ENCODE data around the gene NCKAP5.

The NCKAP5 gene

DNA sequence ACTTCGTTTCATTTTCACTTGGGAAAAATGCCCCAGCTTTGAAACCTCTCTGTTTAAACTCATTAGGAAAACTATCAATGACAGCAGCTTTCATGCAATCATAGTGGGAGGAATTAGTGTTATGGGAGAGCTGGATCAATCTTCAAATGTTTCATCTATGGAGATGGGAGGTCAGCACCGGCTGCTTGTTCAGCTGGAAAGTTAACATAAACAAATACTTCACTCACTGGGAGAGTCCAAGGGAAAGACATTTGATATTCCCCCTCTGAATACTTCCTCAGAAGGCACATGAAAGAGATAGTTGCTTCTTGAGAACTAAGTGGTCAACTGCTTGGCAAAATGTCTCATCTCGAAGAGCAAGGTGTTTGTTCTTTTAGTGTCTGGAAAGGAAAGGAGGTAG is 905.5 kb downstream of the NCKAP5 start:
- no peak for DNase-seq (ENCODE audit: low spot score)

DNA sequence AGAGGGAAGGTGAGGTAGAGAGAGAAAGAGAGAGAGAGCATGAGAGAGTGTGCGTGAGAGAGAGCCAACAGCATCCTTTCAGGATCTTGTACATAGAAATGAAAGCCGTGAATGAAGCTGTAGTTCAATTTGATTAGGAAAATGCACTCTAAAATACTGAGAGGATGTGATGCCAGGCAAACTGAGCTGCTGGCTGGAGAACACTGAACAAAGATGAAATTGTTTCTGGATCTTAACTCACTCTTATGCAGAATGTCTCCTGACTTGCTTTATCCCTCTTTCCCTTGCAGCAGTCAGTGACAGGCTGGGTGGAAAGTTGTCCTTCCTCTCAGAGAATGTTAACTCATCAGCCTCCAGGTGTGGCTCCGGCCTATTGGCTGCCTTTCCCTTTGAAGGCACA is 908.9 kb downstream of the NCKAP5 start:
- no peak for DNase-seq (ENCODE audit: low spot score)

DNA sequence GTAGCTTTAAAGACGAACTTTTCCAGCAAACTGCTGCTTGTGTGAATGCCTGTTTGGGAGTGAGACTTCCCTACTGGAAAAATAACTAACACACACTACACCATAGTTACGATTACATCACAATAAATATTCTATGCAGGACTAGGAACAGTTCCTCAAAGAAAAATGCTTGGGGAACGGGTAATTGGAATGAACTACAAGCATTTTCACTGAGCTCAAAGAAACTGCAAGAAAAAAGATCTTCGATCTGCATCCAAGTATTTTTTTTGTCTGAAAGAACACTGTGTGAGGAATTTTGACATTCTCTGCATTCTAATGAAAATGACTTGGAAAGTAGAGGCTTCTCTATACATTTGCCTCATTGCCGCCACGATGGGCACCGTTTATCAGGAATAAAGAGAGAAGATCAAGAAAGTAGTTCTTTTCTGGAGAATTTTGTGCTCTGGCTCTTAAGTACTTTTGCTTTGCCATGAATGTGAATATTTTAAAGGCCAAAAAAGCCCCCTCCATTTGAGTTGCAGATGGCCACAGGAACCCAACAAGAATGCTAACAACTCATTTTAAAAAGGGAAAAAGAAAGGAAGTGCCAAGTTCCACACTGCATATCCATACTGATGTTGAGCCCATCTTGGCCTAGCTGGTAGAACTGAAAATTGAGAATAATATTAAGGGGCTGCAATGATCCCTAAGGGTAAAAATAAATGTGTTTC is 911.8 kb downstream of the NCKAP5 start:
- DNase-seq (ENCODE audit: low spot score) = no peak

DNA sequence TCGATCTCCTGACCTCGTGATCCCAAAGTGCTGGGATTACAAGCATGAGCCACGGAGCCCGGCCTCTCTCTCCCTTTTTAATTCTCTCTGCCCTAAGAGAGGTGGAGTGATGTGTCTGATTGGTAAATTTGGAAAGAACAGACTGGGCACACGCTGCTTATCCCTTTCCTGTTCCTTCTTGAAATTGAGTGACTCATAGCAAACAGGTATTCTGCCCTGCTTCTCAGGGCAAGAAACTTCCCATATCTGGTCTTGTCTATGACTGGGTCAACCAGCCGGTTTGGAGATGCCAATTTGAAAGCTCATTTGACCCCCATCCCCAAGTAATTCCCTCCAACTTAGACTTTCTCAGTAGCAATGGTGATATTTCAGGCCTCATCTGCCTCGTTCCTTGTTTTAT is 913.3 kb downstream of the NCKAP5 start:
- DNase-seq (ENCODE audit: low spot score) = no peak

DNA sequence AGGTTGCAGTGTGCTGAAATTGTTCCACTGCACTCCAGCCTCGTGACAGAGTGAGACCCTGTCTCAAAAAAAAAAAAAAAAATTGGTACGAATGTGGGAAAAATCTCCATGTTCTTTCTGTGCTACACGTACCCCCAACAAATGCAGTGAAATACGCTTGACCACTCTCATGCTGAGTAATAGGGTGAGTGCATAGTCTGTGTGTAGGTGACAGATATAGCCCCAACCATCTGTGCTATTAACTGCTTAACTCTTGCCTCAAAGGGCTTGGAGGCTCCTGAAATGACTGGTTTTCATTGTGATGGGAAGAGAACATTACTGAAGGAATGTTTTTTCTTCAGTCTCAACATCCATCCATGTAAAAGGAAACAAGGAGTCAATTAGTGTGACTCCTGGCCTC is 913.9 kb downstream of the NCKAP5 start:
- DNase-seq (ENCODE audit: low spot score) = no peak

DNA sequence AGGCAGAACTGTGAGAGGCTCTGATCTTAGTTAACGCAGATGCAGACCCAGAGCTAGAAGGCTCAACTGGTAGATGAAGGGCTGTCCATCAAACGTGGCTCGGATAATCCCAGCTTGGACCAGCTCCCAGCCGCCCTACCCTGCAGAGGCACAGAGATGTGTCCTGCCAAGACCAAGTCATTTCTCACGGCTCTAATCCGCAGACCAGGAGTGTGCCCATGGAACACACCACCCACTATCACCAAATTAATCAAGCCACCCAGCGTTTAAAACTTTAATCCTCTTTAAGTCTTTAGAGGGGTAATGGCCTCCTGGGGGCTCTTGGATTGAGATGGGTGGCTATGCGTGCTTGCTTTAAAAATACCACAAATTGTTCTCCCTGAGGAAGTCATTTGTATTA is 915.8 kb downstream of the NCKAP5 start:
- DNase-seq (ENCODE audit: low spot score) = no peak

DNA sequence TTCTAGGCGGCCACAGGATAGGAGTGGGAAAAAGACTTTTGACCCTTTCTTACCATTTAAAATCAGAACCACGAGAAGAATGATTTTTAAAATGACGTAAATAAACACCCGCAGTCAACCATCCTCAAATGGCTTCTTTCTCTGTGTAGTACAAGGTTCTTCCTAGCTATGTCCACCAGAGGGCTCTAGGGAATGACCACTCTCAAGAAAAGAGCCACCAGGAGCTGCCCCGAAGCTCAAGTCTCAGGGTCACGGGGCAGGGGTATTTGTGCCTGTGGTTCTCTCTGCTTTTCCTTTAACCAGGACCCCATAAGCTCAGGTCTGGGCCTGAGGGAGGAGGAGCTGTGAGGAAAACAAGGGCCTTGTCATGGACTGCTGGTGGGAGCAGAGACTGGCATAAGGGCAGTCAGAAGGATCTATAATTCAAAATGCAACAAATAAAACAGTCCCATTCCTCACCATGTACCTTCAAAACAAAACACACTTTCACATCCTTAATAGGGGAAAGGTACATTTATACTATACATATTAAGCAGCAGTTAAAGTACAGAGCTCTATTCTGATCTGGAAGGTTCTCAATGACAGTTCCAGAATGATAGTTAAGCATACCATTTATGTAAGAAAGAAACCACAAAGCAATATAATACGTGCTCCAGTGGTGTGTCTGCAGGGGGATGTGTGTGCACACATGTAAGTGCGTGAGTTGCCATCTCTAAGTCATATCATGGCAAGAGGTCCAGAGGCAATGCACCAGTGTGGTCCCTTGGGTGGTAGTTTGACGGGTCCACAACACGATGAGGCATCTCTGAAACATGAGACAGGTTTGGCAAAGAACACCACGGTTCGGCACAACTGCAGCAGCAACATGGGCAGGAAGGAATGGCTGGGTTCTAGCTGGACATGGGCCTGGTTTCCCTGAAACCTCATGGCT is 916.9 kb downstream of the NCKAP5 start:
- DNase-seq (ENCODE audit: low spot score) = peak; percentile 57

DNA sequence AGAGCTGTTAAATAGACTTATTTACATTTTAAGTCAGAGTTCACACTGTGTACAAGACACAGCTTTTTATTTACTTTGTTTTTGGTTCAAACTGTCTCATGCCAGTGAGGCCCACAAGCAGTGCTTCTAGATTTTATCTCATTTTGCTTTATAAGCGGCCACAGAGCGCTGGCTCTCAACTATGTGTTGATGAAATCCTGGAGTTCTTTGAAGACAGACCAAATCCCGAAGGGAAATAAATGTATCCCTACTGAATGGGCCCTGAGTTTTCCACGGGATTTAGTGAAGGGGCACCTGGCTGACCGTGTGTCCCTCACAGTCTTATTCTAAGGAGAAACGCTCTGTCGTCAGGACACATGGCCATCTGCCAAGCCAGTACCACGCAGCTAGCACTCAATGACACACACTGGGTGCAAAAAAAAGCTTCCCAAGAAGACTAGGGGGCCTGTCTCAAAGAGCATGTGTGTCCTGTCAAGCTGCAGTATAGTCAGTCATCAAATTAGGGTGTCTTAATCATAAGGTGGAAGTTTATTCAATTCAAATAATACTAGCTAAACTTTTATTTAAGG is 921.6 kb downstream of the NCKAP5 start:
- no peak for DNase-seq (ENCODE audit: low spot score)

DNA sequence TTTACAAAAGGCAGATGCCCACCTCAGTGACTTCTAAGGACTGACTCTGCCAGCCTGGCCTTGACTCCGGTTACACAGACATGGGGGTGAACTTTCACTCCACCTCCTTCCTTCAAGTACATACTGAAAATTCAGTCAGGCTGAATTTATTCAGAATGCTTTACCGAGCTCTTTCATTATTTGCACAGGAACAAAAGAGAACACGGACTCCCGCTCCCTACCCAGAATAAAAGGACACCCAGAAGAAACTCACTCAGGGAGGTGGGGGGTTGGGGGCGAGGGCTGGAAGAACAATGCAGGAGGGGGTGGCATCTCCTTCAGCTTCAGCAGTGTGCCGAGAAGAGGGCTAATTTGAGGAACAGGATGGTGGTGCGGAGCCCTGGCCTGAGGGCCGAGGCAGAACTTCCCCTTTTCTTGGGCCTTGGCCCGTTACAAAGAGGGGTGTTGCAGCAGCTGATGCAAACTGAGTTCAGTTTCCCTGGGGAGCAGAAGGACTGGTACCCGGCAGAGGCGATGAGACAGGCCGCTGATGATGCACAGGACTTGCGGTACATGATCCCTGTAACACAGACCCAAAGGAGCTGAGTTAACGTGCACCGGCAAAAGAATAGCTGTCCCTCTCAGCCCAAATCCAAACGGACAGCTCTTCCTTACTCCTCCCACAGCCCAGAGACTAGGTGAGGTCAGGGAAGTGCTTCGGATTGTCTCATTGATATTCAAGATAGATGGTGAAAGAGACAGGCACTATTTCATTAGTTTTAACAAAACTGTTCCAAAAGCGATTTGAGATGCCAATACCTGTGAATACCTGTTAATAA is 922.3 kb downstream of the NCKAP5 start:
- DNase-seq (ENCODE audit: low spot score) = no peak

DNA sequence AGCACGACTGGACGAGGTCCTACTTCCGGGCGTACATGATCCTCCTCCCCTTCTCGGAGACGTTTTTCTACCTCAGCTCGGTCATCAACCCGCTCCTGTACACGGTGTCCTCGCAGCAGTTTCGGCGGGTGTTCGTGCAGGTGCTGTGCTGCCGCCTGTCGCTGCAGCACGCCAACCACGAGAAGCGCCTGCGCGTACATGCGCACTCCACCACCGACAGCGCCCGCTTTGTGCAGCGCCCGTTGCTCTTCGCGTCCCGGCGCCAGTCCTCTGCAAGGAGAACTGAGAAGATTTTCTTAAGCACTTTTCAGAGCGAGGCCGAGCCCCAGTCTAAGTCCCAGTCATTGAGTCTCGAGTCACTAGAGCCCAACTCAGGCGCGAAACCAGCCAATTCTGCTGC is 923.1 kb downstream of the NCKAP5 start:
- no peak for DNase-seq (ENCODE audit: low spot score)

DNA sequence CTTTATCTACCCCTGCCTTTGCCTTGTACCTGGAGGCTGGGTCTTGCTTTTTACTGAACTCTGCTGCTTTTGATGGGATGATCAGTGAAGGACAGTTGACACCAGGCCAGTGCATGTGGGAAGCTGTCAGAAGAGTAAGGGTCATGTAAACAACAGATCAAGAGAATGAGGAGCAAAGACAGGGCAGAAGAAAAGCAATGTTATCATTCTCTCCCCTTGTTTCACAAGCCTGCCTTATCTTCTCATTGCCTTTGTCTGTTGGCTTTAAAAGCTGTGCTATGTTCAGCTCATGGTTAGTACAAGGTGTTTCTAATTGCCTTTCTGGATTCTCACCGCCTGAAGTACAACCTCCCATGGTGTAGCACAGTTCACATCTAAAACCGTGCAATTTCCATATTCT is 925.8 kb downstream of the NCKAP5 start:
- DNase-seq (ENCODE audit: low spot score) = peak; percentile 33

DNA sequence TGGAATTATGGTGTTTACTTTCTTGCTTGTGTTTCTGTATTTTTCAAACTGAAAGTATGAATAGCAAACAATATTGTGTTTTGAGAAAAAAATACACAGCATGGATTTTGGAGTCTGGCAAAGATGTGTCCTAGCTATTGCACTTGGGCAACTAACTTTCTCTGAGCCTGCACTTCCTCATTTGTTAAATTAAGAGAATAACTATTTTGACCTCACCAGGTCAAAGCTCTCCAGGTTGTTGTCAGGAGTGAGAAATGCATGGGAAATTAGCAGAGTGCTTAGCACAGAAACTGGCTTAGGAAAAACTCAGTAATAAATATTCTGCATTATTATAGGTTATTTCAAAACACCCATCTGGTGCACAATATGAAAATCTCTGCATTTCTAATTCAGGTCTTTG is 926.4 kb downstream of the NCKAP5 start:
- no peak for DNase-seq (ENCODE audit: low spot score)

DNA sequence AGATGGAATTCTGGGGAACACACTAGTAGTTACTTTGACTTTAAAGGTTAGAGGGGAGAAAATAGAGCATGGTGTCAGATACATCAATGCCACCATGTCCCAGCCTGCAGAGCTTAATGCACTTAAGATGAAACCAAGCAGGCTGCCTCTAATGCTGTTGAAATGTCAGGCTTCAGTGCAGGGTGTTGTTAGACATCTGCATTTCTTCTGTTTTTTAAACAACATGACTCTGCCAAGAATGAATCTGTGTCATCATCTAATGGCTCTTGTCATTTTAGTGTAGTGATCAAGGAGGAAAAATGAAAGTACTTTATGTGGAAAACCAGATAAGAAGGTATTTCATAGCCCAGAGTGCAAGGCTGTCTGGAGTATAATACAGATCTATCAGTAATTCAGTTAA is 928.1 kb downstream of the NCKAP5 start:
- DNase-seq (ENCODE audit: low spot score) = no peak

DNA sequence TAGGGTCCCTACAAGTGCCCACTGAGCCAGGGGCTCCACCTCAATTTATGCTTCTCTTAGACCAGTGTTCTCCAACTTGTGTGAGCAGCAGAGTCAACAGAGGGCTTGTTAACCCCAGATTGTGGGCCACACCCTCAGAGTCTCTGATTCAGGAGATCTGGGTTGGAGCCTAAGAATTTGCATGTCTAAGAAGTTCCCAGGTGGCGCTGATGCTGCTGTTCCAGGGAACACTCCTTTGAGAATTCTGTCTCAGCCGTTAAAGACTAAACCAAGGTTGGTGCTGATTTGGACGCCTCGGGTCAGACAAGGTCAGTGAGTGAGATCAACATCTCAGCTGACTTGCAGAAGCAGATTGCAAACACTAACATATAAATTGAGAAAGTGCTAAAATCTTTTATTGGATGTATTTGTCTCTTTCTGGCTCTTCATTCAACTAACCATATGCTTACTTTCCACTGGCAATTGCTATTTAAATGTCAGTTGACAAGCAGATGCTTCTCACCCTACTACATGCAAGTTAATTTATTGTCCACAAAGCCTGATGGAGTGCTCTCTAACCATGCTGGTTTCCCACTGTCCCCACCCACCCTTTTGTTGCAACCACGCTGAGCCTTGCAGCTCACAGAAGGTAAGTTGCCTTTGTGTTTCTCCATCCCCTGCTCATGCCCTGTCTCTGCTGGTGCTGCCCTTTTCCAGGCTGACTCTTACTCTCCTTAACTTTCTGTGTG is 929.8 kb downstream of the NCKAP5 start:
- no peak for DNase-seq (ENCODE audit: low spot score)

DNA sequence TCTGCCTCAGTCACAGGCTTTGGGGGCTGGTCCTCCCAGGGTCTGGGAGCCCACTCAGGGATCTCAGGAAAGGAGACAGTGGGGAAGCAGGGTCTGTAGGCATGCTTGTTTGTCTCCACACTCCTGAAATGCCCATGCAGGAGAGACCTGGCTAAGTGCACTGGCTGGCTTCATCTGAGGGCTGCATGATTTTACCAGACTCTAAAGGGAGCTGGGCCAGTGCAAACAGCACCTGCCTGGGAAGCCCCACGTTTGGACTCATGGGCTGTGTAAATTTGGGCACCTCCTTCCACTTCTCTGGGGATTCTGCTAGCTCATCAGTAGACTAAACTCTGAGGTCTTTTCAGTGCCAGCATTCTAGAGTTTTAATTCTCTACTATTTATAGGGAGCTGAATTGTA is 931.9 kb downstream of the NCKAP5 start:
- no peak for DNase-seq (ENCODE audit: low spot score)

DNA sequence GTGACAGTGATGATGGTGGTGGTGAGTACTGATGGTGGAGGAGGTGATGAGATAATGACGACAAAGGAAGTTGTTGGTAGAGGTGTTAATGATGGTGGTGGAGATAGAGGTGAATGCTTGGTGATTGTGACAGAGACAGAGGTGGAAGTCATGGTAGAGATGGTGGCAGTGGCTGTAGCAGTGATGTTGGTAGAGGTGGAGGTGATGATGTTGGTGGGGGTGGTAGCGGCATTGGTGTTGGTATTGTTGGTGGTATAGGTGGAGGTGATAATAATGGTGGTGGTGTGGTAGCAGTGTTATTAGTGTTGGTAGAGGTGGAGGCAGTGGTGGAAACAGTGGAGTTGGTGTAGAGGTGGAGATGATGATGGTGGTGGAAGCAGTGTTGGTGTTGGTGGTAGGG is 934.6 kb downstream of the NCKAP5 start:
- DNase-seq (ENCODE audit: low spot score) = no peak

DNA sequence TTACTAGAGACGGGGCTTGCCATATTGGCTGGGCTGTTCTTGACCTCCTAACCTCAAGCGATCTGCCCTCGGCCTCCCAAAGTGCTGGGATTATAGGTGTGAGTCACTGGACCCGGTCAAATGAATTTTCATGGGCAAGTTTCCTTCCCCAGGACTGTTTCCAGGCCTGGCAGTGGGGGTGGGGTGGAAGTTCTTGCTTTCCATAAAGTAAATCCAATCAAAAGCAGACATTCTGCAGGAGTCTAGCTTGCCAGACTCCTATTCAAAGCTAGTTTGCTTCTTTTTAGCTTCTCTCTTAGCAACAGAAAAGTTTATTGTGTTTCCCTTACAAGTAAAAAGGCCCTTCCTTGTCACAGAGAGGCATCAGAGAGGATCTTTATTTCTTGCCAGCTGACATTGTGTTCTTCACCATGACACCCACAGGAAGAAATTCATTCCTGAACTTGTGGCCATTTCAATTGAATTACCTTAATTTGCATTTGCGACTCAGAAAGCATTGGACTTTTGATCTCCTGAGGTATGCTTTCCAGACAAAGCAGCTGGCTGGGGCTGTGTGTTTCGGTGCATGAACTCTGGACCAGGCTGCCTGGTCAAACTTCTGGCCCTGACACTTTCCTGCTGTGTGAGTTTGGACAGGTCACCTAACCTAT is 936.1 kb downstream of the NCKAP5 start:
- peak; percentile 30 for DNase-seq (ENCODE audit: low spot score)

DNA sequence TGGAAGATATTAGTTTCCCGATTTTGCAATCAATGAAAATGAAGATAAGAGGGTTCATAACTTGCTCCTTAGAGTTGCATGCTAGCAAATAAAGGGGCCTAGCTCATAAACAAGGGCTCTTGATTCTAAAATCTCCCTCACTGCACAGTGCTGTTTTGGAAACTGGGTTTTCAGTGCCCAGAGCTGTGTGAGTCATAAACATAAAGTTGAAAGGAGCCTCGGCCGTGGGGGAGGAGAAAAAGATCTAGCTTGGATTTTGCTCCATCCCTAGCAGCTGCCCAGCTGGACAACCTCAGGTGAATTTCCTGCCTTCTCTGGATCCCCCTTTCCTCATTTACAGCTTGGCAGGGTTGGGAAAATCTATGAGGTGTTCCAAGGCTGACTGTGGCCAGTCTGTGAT is 940.7 kb downstream of the NCKAP5 start:
- no peak for DNase-seq (ENCODE audit: low spot score)

DNA sequence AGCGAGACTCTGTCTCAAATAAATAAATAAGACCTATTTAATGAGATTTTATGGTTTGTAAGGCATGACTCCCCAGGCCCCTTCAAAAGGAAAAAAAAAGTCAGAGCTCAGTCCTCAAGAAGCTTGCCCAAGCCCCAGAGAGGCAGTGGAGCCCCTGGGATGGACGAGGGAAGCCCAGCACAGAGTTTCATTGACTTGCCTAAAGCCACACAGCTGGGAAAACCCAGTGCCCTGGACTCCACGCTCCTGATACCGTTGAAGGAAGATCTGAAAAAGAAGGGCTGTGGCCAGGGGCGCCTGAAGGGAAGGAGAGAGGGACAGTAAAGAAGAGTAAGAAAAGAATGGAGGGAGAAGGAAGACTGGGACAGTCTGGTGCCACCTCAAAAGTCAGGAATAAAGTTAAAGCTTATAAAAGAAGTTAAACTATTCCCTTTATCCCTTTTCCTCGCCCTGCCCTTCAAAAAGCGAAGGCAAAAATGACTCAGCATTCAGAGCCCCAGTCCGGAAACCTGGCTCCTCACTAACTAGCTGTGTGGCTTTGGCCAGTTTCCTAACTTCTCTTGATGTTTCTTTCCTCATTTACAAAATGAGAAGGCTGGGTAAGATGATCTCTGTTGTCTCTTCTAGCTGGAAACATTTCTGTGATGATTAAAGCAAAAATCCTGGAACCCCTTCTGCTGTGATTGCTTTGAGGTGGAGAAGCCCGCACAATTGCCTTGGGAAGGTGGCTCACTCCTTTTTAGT is 945.0 kb downstream of the NCKAP5 start:
- DNase-seq (ENCODE audit: low spot score) = no peak

Measured in HuH-7.5 (cell line).